K562 treated with DMSO at 1 percent for 48 hours (cell line): ENCODE measurements around the gene NAT8L. TPM values are rescaled to one million over a fixed set of nuclear protein-coding genes. Genes with fewer than 3 reads are reported as not detected.

Experiments used
- total RNA-seq: library from RNA; unstranded; fragments of 300-600 nt; gene quantifications from 2 replicates; pipeline ENCODE4 v1.2.3, GENCODE V29; 2022; ENCODE audit warnings: low replicate concordance; ENCODE audit errors: extremely low read depth

The NAT8L gene
- not detected in 2 replicates for total RNA-seq

DNA sequence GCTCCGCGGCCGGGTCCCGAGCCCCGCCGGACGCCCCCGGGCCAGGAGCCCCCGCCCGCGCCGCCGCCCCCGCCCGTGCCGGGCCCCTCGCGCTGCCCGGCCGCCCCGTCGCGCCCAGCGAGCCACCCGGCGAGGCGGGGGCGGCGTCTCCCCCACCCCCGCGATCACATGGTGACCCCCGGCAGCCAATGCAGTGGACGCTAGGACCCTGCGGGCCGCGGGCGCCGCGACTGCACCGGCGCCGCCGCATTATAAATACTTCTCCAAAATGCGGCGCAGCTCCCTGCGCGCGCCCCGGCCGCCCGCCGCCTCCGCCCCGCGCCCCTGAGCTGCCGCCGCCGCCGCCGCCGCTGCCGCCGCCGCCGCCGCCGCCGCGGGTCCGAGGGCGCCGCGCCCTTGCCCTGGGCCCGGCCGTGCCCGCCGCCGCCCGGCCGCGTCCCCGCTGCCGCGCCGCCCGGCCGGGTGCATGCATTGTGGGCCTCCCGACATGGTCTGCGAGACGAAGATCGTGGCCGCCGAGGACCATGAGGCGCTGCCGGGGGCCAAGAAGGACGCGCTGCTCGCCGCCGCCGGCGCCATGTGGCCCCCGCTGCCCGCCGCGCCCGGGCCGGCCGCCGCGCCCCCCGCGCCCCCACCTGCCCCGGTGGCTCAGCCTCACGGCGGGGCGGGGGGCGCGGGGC lies at the start of gene NAT8L:
Gene NAT8L (plus strand): TSS at position 282 of the 680 bp plus-strand sequence. CDS start 185 bp downstream, at position 467.

Other genes starting within 250 kb of the NAT8L start
- gene LETM1, start 203.2 kb upstream of the NAT8L start, total RNA-seq, result not detected in 2 replicates
- gene NSD2, start 187.9 kb upstream of the NAT8L start, total RNA-seq, result not detected in 2 replicates
- gene NELFA, start 50.4 kb upstream of the NAT8L start, total RNA-seq, result not detected in 2 replicates
- gene HAUS3, start 182.8 kb downstream of the NAT8L start, total RNA-seq, result not detected in 2 replicates
- not detected in 2 replicates for gene POLN, start 182.8 kb downstream of the NAT8L start, total RNA-seq
- 119 TPM in 1 of 2 replicates, not detected in the other for gene MXD4, start 202.8 kb downstream of the NAT8L start, total RNA-seq